HTERT RPE-1 (cell line): ENCODE measurements around the gene PTGDS.

Experiments used
- in situ Hi-C: fragments of 300-500 bp; cut with MboI; formaldehyde crosslinking; loops from 4 replicates; pipeline ENCODE4 v1.14.3; 2020; ENCODE audit warnings: low sequenced_read_pairs

PTGDS gene

DNA sequence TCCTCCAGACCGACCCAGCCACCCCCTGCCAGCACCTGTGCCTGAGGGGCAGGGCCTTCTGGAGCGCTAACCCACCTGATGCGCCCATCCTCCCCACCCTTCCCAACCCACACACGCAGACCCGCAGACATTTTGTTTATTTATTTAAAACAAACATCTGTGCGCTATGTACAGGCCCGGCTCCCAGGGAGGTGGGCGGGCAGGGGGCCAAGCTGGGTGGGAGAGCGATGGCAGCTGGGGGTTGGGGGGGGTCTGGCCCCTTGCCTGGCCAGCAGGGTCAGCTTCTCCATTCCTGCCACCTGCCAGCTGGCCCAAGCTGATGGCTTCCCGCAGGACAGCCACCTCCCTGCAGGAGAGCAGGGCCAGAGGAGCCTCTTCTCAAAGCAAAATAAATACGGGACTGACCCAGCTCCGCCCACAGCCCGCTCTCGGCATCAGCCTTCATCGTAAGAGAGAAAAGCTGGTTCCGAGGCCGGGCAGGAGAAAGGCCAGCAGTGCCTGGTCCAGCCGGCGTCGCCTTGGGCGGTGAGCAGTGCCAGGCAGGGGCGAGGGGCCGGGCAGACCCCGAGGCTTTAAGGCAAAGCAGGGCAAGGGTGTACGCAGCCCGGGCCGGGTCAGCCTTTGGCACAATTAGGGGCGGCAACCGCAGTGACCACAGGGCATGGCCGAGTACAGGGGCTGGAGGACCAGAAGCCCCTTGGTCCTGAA, 30.0 kb downstream of the PTGDS start:
- in situ Hi-C loops: no loop called here

DNA sequence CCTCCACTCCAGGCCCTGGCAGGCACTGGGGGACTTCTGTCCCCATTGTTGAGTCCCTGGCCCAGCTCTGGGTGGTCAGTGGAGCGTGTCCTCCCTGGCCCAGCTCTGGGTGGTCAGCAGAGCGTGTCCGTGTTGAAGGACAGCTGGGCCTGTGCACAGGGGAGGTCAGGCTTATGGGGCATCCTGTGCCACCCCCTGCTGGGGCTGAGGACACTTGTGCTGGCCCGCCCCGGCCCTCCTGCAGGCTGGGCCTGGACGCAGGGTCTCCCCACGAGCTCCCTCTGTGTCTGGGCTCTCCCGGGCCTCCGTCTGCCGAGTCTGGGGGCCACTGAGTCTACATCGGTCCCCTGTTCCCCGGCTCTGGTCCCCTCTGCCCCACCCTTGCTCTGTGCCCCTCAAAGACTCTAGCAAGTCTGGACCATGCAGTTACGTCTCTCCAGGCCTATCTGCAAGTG, 30.5 kb downstream of the PTGDS start:
- in situ Hi-C loops: no loop called here

DNA sequence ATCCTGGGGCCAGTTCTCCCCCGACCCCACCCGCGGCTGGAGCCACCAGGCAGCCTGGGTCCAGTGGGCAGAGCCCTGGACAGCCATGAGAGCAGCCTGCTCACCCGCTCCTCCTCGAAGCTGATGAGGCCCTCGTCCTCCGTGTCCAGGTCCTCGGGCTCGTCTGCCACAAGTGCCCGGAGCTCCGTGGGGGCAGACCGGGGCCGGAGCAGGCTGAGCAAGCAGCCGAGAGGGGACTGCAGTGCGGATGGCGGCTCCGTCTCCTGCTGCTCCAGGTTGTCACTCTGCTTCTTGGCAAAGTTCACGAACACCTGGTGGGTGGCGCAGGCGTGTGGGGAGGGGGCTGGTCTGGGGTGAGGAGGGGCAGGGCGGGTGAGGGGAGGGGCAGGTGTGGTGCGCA, 31.0 kb downstream of the PTGDS start:
- in situ Hi-C loops: no loop called here

DNA sequence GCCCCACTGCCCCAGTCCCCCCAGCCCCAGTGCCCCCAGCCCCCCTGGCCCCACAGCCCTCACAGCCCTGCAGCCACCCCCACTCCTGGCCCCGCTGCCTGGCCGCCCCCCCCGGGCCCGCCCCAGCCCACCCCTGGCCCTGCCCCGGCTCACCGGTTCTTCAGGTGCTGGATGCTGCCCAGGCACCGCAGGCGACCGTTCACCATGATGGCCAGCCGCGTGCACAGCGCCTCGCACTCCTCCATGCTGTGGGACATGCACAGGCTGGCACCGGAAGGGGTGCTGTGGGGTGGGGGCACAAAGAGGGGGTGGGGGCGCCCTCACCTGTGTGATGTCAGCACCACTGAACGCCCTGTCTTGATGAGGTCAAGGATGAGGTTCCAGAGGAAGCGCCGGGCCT, 31.9 kb downstream of the PTGDS start:
- in situ Hi-C loops: no loop called here

DNA sequence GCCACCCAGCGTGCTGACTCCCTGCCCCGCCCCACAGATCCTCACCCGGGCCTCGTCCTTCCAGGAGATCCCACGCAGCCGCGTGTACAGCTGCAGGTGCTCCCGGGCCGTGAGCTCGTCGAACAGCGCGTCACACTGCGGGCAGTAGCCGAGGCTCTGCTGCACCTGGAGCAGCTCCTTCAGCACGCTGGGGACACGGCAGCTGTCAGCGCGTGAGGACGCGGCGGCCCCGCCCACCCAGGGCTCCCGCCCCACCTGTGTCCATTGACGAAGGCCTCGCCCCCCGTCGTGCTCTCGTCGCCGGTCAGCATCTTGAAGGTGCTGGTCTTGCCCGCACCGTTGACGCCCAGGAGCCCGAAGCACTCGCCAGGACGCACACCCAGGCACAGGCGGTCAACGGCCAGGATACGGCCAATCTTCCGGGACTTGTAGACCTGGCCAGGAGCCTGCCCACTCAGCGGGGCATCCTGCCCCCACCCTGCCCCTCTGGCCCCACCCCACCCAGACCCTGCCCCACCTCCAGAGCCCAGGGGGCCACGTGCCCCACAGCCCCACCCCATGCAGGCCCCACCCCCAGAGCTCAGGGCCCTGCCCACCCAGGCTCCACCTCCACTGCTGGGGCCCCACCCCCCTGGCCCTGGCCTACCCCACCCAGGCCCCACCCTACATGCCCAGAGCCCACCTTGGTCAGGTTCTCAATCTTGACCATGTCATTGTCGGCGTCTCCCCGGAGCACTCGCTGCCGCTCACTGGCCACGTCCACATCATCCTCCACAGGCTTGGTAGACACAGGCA, 32.8 kb downstream of the PTGDS start:
- in situ Hi-C loops: no loop called here

DNA sequence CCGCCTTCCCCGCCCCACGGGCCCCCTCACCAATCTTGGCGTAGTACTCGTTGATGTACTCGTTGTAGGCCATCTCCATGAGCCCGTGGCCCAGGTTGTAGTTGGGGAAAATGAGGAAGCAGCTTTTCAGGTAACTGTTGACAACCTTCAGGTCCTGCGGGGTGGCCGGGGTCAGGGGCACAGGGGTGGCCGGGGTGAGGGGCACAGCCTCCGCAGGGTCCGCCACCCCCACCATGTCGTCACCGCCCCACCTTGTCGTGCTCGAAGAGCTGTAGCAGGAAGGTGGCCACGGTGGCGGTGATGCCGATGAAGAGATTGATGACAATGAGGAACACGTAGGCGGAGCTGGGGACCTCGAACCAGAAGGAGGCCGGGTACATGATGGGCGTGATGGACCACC, 33.9 kb downstream of the PTGDS start:
- in situ Hi-C loops: no loop called here

DNA sequence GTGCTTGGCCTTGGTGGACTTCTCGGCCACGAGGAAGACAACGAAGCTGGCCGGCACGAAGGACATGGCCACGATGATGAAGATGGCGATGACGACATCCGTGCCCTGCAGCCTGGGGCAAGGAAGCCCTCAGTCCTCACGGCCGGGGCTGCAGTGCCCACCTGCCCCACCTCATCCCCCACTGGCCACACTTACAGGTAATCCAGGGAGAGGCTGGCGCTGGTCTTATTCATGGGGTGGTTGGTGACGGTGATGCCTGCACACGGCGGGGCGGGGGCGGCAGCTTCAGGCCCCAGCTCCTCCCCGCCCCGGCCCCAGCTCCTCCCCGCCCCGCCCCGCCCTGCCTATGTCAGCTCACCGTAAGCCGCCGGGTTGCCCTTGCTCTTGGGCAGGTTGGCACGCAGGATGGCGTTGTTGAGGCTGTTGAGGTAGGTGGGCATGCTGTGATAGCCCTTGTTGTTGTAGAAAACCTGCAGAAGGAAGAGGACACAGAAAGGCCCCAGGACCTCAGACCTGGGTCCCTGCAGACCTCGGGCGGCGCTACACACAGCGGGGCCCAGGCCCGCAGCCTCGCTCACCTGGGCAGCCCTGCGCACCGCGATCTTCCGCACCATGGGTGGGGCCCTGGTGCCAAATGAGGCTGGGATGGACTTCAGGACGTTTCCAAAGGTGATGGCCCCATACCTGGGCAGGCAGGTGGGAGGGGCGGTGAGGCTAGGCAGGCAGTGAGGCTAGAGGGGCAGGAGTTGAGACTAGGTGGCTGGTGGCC, 34.8 kb downstream of the PTGDS start:
- in situ Hi-C loops: no loop called here

DNA sequence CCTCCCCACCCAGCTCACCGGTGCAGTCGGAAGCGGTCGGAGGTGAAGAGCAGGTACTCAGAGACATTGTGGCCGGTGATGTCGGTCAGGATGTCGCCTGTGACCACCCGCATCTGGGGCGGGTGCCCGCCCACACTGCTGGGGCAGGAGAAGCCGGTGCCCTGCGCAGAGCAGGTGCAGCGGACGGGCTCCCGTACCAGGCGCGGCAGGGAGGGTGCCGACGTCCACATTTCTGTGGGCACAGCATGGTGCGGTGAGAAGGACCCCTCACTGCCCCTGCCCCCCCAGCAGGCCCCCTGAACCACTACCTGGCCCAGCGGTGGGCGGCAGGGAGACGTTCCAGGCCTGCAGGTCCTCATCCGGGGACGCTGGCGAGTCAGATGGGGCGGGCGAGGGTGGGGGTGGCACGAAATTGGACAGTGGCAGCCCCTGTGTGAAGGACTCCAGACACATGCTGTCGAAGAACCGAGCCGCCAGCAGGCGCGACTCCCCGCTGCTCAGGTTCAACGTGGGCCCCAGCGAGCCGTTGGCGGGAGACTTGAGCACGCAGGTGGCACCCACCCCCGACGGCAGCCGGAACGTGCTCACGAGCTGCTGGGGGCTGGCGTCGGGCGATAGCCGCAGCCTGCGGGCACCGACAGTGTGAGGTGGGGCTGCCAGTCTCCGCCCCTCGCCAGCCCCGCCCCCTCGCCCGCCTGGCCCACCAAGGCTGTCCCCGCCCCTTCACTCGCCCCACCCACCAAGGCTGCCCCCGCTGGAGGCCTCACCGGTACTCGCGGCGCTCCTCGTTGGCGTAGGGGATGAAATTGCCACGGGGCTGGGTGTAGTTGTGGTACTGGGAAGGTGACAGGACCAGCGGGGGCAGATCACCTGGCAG, 35.6 kb downstream of the PTGDS start:
- in situ Hi-C loops: no loop called here

DNA sequence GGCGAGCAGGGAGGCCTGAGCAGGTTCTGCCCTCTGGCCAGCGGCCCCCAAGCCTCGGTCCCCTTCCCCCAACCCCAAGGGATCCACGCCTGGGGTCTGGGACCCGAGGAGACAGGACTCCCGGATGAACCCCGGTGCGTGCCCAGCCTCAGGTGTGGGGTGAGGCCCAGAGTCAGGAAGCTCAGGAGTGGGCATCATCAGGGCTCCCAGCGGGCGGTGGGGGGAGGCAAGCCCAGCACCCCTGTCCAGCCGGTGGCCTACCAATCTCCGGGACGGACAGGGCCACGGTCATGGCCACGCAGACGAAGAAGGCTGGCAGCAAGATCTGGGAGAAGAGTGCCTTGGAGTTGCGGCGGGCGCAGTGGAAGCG, 36.3 kb downstream of the PTGDS start:
- in situ Hi-C loops: no loop called here

DNA sequence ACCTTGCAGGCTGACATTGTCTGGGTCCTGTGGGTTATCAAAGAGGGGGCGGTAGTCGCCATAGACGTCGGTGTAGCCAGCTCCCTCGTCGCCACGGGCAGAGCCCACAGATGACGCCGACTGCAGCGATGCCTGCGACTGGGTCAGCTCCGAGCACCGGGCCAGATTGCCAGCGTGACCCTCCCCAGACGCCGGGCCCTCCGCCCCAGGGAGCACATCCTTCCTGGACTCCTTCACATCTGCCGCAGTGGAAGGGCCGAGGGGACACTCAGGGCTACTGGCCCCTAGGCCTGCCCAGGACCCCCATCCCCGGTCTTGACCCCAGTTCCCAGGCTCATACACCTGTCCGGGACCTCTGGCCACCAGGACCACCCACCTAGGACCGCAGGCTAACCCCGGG, 36.9 kb downstream of the PTGDS start:
- in situ Hi-C loops: no loop called here

DNA sequence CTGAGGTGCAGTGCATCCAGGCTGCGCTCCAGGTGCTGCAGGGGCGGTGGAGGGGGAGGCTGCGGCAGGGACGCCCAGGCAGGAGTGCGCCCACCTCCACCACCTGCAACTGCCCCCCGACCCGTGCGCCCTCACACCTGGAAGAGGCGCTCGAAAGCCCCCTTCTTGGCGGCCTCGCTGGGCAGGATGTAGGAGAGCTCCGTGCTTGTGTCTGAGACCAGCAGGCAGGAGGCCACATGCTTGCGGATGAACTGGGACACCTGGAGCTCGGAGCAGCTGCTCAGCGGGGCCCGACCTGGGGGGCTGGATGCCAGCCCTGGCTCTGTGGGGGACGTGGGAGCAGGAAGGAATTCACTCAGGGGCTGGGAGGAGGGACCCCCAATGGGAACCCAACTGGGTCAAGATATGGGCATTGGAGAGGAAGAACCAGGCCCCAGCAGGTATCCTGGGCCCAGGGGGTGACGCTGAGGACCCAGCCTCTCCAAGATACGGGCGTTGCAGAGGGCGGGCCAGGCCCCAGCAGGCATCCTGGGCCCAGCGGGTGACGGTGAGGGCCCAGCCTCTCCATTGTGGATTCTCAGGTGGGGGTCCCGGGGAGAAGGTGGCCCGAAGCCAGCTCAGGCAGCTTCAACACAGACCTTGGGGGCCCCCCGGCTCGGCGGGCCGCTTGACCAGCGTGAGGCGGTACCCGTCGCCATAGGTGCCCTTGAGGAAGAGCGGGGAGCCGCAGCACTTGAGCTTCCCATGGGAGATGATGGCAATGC, 37.7 kb downstream of the PTGDS start:
- in situ Hi-C loops: no loop called here

DNA sequence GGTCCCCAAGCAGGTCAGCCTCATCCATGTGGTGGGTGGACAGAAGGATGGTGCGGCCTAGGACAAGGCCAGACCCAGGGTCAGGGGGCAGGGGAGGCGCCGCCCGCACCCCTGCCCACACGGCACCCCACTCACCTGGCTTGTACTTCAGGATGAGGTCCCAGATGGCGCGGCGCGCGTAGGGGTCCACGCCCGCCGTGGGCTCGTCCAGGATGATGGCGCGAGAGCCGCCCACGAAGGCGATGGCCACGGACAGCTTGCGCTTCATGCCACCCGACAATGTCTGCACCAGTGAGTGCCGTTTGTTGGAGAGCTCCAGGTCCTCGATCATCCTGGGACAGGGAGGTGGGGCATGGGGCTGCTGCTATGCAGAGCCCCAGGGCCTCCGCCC, 38.2 kb downstream of the PTGDS start:
- in situ Hi-C loops: no loop called here

DNA sequence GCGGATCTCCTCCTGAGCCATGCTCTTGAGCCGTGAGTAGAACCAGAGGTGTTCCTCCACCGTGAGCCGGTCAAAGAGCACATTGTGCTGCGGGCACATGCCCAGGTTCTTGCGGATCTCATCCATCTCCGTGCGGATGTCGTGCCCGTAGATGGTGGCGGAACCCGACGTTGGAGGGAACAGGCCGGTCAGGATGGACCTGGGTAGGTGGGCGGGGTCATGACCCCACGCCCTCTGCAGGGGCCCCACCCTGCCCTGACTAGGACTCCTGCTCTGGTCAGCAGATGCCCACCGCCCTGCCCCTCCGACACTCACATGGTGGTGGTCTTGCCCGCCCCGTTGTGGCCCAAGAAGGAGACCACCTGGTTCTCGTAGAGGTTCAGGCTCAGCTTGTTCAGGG, 38.7 kb downstream of the PTGDS start:
- in situ Hi-C loops: no loop called here

DNA sequence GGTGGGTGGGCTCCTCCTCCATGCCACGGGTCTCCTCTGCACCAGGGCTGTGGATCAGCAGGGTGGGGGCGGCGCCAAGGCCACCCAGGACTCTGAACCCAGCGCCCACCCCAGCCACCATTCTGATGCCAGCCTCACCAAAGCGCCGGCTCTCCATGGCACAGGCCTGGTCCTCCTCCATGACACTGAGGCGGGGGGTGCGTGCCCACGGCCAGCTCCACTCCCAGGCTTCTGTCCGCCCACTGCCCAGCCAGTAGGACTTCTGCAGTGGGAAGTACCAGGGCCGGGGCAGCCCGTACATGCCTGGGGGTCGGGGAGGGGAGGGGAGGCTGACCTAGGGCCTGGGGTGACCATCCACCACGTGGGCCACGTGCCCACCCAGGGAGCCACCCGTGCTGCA, 39.1 kb downstream of the PTGDS start:
- in situ Hi-C loops: no loop called here

DNA sequence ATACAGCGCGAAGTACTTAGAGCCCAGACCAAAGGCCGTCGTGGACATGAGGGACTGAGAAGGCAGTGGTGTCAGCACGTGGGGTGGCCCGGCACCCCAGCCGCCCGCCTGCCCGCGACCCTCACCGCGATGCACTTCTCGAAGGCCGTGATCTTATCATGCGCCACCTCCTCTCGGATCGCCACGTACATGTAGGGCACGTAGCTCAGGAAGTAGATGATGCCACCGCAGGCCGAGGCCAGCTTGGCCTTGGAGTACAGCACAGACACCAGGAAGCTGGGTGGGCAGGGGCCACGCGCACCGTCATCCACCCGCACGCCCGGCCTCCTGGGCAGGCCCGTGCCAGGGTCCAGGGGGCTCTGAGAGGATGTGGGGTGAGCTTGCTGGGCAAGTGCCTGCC, 39.8 kb downstream of the PTGDS start:
- in situ Hi-C loops: no loop called here

DNA sequence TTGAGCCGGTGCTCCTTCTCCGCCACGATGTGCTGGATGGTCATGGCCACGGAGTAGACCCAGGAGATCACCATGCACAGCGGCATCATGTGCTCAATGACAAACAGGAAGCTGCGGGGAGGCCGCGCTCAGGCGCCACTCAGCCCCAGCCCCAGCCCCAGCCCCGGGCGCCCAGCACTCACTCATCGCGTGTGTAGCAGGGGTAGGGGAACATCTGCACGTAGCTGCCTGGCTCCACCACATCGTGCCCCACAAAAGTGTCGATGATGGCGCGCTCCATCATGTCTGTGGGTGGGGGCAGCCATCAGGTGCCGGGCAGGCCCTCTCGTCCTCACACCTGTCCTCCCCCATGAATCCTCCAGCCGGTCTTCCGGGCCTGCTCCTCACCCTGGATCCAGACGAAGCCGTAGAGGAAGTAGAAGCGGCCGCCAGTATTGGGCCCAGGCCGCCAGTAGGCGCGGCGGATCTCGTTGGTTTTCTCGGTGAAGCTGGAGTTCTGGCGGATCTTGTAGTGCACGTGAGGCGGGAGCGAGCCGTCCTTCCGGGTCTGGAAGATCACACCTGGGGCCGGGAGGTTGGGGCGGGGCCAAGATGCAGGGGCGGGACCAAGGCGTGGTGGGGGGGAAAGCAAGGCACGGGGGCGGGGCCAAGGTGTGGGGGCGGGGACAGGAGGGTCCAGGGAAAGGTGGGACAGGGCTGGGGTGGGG, 40.6 kb downstream of the PTGDS start:
- in situ Hi-C loops: no loop called here

DNA sequence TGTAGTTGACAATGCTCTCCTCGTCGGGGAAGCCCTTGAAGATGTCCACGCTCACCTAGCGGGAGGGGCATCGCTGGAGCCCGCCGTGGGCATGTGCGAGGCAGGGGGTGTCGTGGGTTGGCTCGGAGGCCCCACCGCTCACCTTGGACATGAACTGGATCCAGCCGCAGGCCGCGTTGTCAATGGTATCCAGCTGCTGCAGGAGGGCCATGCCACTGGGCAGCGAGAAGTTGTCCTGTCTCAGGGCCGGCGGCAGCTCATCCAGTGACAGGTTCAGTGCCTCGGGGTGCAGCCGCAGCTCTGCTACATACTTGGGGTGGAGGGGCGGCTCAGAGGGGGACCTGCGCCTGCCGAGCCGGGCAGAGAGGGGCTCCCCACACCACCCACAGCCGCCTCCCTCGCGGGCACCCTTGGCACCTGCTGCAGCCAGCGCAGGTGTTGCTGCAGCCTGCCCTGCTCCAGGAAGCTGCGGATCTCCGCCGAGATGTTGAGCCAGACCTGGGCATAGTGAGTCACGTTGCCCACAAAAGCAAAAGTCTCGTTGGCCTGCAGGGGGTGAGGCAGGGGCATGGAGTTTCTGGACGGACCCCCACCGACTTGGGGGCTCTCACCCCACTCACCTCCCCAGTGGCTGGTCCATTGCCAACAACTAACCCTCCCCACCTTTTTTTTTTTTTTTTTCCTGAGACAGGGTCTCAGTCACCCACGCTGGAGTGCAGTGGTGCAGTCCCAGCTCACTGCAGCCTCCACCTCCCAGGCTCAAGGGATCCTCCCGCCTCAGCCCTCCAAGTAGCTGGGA, 41.7 kb downstream of the PTGDS start:
- in situ Hi-C loops: no loop called here

DNA sequence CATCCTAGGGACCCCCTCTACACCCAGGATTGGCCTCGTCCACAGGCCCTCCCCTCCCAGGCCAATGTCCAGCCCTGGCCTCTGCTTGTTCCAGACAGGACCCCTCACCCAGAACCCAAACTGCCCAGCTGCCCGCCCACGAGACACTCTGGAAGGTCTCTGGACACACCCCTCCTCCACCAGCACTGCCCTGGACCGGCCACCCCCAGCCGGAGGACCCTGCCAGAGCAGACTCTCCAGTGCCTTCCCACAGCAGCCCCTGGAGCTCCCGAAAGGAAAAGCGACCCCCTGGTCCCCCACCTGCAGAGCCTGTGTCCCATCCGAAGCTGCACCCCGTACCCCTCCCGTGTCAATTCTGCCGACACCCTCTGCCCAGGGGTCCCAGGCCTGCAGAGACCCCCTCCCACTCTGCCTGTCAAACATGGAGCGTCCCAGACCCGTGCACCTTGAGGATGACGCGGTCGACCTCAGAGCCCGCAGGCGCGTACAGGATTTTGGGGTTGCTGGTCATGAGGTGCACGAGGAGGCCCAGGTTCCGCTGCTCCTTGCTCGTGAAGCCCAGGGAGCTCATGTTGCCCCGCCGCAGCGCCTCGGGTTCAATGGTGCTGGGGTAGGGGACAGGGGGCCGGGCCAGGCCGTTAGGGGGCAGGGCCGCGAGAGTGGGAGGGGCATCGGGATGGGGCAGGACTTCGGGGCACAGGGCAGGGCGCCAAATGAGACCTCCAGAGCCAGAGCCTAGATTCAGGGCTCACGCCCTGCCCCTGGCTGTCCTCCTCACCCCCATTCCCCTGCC, 42.8 kb downstream of the PTGDS start:
- in situ Hi-C loops: no loop called here
